GM18520 (cell line): ENCODE measurements around the gene PCYT2.

Experiments
- ATAC-seq: cut with Tn5 transposase; IDR thresholded peaks from one replicate; pipeline ENCODE4 v1.9.1; 2021; ENCODE audit not compliant: unreplicated experiment

Gene PCYT2

GRCh38 chr17:81944858-81945257, 33.7 kb upstream of the PCYT2 start:
- ATAC-seq: no peak

- ATAC-seq: no peak
Observed at GRCh38 chr17:81942167-81942553, 31.0 kb upstream of the PCYT2 start.

DNA sequence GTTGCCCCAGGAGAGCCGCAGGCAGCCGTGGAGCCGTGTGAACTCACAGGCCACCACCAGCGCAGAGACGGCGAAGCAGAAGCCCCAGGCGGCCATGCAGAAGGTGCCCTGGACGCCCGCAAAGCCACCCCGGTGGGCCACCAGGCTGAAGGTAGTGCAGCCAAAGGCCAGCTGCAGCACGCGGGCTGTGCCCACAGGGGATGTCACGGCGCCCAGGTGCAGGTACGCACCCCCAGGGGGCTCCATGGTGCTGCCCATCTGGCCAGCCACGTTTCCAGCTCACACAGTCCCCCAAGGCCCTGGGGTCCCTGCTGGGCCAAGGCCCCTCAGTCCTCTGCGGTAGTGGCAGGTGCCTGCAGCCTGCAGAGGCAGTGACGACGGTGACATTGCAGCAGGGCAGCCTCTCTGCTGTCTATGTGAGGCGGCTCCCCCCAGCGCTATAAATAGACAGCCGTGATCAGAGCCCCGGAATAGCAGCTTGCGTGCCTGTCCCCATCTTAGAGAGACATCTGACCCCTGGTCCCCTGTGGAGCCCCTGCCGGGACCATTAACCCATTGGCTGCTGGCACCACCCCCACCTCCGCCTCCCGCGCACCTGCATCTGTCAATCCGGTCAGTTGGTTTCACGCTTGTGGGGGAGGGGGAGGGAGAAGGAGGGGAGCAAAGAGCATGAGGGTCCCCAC, 30.4 kb upstream of the PCYT2 start:
- ATAC-seq: no peak

DNA sequence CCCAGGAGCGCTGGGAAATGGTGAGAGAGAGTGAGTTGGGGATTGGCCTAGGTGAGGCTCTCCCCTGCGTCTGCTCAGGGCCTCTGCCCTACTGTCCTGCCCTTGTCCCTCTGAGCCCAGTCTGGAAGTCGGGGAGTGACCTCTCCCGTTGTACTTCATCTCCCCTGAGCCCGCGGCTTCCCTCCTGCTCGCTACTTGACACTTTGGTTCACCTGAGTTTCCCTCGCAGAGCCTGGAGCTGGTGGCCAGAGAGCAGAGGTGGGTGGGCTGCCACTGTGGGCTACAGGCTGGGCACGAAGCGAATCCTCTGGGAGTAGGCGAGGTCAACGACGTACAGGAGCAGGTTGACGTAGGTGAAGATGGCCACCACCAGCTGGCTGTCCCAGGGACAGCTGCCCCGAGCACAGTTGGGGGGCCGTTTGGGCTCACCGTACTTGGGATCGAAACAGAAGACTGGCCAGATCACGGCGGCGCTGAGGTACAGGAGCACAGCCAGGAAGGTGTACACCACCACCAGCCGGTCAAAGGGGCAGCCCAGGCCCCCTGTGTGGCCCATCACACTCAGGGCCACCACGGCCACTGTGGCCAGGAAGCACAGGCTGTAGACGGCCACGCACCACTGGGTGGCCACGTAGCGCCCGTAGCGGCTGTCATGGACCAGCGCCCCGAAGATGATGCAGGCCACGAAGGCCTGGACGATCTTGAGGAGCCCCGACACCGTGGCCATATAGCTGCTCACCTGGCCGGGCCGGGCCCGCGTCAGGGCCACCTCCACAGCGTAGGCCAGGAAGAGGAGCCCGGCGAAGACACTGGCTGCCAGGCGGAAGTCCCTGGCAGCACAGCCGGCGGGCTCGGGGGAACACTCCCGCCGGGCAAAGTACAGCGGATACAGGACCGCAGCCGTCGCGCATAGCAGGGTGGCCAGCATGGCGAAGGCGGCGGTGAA, 29.6 kb upstream of the PCYT2 start:
- ATAC-seq: no peak

DNA sequence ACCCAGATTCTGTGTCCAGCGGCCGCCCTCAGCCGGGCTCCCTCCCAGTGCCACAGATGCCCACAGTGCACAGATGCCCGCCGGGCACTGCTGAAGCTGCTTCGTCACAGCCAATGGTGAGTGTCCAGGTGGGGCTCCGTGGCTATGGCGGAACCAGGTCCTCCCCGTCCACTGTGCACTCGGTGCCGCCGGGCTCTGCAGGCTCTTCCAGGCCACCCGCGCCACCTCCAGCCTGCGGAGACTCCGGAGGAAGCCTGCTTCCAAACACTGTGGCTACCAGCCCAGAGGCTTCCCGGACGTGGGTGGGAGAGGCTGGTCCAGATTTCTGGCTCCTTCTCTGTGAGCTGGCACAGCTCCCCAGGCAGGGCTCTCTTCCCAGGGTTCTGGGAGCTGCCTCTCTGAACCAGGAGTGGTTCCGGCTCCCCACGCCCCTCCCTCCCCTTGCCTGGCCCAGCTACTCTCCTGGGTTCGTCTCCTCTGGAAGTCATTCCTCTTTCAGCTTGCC, 28.7 kb upstream of the PCYT2 start:
- no peak for ATAC-seq

DNA sequence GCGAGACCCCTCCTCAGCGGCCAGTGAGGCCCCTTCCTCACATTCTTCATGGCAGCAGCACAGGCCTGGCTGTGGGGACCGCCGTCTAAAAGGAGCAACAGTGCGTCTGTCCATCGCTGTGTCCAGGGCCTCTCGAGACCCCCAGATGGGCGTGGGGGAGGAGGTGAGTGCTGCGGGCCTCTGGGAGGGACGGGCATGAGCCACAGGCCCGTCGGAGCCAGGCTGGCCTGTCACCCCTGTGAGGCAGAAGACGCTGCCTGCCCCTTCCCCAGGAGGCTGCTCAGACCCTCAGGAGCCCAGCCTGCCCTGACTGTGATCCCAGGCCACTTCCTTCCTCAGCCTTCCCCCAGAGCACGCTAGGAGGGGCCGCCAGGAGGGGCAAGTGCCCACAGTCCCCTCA, 28.0 kb upstream of the PCYT2 start:
- no peak for ATAC-seq

GRCh38 chr17:81935709-81936084, 24.5 kb upstream of the PCYT2 start:
- no peak for ATAC-seq

GRCh38 chr17:81934850-81935708, 23.9 kb upstream of the PCYT2 start:
- ATAC-seq: no peak

DNA sequence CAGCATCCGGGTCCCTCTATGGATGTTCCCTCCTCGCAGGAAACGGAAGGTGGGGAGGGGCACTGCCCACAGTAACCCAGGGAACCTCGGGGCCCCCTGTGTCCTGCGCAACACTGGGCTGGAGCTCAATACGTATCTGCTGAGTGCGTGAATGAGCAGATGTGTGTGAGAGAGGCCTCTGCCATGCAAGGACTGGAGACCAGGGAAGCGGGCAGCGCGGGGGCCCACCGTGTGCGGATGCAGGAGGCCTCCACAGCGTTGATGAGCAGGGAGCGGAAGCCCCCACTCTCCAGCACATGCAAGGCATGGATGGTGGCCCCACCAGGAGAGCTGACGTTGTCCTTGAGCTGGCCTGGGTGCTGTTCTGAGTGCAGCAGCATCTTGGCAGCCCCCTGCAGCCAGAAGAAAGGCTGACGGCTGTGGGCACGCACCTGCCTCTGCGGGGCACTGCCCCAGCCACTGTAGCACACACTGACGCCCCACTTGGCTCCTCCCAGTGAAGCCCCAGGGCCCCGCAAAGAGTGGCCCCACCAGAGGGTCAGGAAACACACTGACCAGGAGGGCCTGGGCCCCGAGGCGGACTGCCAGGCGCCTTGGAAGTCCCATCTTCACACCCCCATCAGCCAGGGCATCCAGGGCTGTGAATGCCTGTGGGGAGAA, 23.0 kb upstream of the PCYT2 start:
- no peak for ATAC-seq

DNA sequence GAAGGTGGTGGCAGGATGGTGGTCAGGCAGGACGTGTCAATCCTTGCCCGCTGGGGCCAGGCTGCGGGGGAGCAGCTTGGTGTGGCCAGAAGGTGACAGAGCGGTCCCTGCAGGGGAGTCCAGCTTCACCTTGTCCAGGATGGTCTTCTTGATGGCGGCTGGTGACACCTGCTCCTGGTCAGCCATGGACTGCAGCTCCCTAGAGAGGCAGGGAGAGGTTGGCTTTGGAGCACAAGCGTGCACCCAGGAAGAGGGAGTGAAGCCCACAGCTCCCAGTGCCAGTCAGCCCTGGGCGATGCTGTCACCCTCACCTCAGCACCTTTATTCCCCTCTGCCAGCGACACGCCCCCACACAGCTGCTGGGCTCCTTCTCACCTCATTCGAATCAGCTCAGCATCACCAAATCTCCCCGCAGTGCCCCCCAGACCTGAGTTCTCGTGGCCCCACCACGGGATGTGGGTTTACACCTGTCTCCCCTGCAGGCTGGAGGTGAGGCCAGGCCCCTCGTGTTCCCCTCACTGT, 22.0 kb upstream of the PCYT2 start:
- no peak for ATAC-seq

GRCh38 chr17:81932333-81932983, 21.3 kb upstream of the PCYT2 start:
- no peak for ATAC-seq

GRCh38 chr17:81931557-81932332, 20.5 kb upstream of the PCYT2 start:
- ATAC-seq: no peak

GRCh38 chr17:81931189-81931556, 20.0 kb upstream of the PCYT2 start:
- no peak for ATAC-seq

GRCh38 chr17:81930142-81931125, 19.2 kb upstream of the PCYT2 start:
- no peak for ATAC-seq

DNA sequence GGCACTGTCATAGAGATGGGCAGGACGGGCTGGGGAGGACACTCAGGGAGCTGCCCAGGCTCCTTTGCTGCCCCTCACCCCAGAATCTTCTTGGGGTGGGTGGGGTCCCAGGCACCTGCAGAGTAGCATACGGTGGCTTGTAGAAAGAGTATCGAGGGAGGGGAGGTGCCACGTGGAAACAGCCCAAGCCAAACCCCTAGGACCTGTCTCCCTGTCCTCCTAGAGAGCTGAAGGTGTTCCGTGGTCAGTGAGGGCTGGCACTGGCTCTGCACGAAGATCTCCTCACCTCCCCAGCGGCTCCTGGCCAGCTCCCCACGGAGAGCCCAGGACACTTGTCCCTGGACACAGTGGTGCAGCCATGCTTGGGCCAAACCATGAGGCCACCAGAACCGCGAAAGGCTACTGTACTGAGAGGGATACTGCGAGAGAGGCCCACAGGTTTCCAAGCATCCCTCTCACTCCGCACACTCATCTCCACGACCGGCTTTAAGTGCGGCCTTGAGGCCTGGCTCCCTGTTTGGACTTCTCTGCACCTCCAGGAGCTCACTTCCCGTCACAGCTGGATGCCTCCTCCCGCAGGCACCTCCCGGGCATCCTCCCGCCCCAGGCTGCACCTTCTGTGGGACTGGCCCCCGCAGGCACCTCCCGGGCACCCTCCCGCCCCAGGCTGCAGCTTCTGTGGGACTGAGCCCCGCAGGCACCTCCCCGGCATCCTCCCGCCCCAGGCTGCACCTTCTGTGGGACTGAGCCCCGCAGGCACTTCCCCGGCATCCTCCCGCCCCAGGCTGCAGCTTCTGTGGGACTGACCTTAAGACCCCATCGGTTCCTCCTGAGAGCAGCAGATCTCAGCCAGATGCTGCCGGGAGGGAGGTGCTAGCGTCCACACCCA, 18.3 kb upstream of the PCYT2 start:
- ATAC-seq: no peak

GRCh38 chr17:81928544-81929252, 17.5 kb upstream of the PCYT2 start:
- ATAC-seq: no peak
